NCI-H2227 treated with DMSO at 0.1 percent for 48 hours (cell line): ENCODE measurements around the gene FHIT.
"Not testable (repeated sequence)": the region's sequence is repeated elsewhere in the genome, so short reads cannot be mapped to it uniquely, and the experiment has no call there.

Experiments
- DNase-seq: peaks from one replicate; lab custom pipeline; 2025; lab: John Stamatoyannopoulos, UW

Gene FHIT

DNA sequence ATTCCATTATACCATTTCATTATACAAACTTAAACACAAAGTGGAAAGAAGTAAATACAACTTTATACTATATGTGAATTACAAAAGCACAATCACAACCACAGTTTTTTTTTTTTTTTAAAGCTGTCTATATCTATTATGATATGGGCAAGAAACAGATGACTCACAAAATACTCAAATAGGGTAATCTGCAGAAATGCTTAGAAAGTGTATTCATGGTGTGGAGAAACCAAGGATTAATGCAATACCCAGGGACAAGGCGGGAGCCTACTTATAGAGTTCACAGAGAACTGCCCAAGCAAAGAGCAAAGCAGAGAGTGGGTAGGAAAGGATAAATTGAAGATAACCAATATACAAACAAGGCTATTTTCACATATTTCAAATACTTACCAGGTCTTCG lies 332.0 kb downstream of the FHIT start:
- DNase-seq = no peak

GRCh38 chr3:60917141-60917540 lies 334.1 kb downstream of the FHIT start:
- DNase-seq = no peak

GRCh38 chr3:60916546-60916945 lies 334.7 kb downstream of the FHIT start:
- DNase-seq = no peak

- DNase-seq = no peak
Measured at GRCh38 chr3:60913474-60913873, 337.8 kb downstream of the FHIT start.

GRCh38 chr3:60912876-60913275 lies 338.4 kb downstream of the FHIT start:
- DNase-seq = no peak

GRCh38 chr3:60912142-60912541 lies 339.1 kb downstream of the FHIT start:
- no peak for DNase-seq

DNA sequence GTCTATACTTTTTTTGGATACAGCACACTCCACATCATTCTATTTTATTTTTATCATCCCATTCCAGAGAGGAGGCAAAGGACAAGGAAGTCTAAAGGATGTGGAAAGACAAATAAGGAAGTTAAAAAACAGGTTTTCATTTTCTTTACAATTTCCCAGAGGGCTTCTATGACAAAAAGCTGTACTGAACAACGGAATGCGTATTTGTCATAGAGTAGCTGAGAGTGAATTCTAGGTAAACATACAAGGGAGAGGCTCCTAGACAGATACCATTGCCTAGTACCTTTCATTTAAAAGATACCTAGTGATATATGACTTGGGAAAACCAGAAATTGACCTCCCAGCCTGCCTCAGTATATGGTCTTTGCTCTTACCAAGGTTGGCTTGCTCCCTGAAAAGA lies 341.7 kb downstream of the FHIT start:
- no peak for DNase-seq

DNA sequence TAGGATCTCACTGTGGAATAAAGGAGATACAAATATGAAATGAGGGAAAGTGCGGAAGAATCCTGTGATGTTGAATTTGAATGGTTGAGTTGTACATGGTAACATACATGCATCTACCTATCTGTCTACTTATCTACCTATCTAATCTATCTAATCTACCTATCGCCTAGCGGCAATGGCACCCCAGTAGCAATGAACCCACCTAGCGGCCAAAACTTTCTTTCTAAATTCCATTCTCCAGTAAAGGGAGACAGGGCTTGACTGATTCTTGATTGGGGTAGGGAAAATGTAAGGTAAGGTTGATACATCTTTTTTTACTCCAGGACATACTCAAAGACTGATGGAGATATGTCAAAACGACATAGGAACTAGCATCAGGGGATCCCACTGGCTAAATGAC lies 345.0 kb downstream of the FHIT start:
- DNase-seq = no peak

- no peak for DNase-seq
Measured at GRCh38 chr3:60898321-60898720, 352.9 kb downstream of the FHIT start.

DNA sequence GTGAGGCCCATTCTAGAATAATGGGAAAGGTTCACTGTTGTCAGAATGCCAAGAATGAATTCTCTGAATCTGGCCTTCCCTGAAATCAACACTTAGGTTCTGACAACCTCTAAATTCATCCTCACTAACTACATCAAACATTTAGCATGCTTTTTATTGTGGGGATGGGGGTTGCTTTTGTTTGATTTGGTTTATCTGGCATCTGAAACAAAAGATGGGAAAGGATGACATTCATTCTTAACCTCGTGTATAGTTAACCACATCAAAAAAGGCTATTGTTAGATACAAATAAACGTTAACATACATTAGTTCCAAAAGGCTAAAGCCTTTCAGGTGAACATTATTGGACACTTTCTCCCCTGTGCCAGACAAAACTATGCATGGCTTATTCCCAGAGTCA lies 357.3 kb downstream of the FHIT start:
- DNase-seq = no peak

GRCh38 chr3:60890226-60890625 lies 361.0 kb downstream of the FHIT start:
- no peak for DNase-seq

GRCh38 chr3:60888952-60889351 lies 362.3 kb downstream of the FHIT start:
- DNase-seq = not testable (repeated sequence)

DNA sequence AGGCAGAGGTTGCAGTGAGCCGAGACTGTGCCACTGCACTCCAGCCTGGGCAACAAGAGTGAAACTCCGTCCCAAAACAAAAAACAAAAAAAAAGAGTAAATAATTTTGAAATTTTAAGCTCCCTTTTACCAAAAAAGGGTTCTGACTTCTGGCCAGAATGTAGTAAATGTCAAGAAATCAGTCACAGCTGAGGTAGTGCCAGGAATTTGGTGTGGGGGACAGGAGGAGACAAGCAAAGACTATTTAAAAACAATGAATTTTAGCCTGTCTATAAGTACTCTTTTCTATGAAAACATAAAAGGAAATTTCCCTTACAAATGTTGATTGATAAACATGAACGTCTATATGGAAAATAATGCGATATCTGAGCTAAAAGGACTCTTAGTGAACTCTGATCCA lies 363.7 kb downstream of the FHIT start:
- no peak for DNase-seq

DNA sequence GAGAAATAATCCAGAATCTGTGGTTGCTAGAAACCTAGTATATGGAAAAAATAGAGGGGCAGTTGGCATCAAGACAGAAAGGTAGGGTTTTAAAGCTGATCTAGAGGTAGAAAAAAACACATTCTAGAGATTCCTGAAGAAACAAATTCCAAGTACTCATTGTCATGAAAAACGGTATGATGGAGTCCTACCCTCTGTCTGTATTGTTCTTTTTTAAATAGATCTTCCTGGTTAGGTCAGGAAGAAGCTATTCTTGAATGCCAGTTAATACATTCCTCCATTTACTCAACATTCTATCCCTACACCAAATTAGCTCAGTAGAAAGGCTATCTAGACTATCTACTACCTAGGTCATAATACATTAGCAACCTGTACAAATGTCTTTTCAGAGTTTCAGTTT lies 364.7 kb downstream of the FHIT start:
- no peak for DNase-seq

DNA sequence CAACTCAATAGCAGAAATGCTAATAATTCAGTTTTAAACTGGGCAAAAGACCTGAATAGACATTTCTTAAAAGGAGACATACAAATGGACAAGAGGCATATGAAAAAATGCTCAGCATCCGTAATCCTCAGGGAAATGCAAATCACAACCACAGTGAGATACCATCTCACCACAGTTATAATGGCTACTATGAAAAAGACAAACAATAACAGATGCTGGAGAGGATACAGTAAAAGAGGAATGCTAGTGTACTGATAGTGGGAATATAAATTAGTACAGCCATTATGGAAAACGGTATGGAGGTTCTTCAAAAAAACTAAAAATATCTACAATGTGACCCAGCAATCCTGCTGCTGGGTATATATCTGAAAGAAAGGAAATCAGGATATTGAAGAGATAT lies 367.2 kb downstream of the FHIT start:
- no peak for DNase-seq

DNA sequence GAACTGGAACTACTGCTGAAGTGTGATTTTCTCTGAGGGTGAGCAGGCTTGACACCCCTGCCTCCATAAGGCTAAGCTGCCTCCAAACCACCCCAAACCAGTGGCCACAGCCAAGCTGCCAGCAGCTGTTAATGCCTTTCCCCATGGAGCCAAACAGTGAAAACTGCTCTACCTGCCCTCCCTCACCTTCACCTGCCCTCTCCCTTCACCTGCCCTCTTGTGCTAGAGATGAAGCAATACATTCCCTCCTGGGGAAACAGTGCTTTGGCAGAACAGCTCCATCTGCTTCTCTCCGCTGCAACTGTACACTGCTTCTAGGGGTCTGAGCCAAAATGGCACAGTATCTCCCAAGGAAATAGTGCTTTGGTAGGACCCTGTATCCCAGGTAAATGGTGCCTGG lies 374.1 kb downstream of the FHIT start:
- no peak for DNase-seq

DNA sequence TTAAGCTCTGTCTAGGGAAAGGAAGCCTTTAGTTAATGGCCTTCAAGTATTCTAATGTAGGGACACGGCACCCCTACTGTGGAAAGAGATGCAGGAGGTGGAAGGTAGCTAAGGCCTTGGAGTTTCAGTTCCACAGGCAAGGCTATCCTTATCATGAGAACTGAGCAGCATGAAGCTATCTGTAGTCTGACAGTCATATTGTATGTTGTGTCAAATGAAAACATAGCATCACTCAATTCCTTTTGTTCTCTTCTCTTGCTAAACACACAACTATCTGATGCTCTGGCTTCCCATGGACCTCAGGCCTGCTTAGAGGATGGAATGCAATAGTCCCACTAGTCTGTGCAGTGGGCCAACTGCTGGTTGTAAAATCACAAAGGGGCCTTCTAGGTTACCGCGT lies 380.9 kb downstream of the FHIT start:
- DNase-seq = no peak

DNA sequence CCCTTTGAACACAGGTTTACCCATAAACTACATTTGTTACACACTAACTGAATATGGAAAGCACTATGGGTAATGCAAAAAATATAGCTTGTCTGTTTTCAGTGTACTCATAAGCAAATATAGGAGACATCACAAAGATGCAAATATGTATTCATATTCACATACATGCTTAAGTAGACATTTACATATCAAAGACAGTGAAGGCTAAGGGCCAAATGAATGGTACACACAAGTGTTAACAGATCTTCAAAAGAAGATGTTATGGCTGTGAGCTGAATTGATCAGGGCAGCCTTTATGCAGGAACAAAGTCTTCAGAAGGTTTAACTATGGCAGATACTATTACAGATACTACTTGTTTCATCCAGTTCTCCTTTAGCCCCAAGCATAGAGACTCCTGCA lies 384.1 kb downstream of the FHIT start:
- DNase-seq = no peak

DNA sequence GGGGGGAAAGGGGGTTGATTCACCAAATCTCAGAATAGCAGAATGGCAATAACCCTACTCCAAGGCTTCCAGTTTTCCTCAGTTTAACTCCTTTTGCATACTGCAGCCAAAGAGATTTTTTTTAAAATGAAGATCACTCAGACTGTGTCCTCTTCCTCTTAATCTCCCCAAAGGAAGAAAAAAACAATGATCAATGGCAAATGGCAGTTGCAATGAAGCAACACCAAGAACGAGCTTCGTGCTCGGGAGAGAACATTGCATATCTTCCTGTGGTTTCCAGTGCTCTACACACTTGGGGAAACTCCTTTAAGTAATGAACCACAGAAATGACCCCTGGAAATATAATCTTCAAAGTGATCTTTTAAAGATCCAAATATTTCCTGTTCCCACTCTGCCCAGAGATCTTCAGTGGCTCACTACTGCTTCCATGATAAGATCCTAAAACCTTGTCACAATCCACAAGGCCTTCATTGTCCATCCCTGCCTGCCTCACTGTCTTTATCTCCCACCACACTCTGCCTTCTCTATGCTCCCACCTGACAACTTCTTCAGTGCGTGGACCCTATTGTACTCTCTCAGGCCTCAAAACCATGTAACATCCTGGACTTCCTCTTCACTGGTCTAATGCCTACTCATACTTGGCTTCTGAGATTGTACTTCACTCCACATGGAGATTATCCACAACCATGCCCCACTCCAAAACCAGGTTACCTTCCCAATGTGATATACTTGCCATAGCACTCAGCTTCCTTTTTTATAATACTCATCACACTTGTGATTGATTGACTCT lies 394.8 kb downstream of the FHIT start:
- no peak for DNase-seq

DNA sequence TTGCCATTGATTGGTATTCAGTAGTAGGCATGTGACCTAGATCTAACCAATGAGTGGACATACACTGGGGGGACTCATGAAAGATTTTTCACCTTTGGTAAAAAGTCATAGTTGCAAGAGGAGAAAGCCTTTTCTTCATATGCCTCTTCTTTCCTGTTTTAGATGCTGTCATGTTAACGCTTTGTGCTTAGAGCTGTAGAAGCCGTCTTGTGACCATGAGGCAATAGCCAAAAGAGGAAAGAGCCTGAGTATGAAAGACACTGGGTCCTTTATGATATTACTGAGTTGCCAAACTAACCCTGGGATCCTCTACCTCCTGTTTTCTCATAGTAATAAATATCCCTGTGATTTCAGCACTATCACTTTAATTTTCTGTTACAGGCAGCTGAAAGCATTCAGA lies 396.0 kb downstream of the FHIT start:
- DNase-seq = no peak

DNA sequence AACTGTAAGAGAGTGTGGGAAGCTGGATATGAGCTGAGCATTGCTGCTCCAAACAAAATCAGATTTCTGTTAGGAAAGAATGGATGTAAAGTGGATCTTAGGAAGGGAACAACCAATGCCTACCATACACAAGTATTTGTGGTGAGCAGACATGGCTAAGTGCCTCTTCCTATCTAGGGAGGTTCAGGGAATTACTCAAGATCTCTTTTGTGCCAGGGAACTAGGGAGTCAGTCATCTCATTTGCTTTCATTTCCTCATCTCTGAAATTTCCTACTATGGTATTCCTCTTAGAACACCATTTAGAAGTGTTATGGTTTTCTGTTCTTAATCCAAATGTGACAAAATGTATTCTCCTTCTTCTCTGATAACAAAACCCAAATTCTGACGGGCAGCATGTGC lies 396.5 kb downstream of the FHIT start:
- no peak for DNase-seq

DNA sequence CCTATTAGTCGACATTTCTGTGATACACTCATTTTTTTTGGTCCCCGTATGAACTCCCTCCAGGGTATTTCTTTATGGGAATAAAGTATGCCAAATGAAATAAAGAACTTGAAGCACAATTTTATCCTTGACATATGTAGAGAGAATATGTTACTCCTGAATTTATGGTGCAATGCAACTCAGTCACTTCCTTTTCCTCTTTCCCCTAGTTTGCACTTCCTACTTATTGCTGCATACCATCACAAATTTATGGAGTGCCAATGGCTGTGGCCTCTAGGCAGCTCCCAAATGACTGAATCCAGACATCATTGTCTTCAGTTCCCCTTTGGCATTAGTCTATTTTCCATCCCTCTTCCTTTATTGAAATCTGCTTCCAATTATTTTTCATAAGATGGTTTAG lies 403.5 kb downstream of the FHIT start:
- DNase-seq = no peak

GRCh38 chr3:60844256-60844655 lies 407.0 kb downstream of the FHIT start:
- no peak for DNase-seq

DNA sequence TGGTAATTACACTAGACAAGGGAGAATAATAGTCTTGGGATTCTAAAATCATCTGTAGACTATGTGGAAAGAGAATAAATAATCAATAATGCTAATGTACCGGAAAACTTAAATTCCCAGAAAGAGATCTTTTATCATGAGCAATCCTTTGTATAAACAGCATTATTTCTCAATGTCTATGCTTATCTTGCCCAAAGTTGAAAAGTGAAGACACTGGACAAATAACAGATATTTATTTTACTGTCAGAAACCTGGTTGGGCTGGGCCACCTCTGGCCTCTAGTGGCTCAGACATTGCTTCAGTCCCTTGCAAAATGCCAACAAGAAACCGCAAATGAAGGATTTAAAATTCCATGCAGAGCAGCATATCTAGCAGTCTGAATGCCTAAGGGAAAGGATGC lies 409.9 kb downstream of the FHIT start:
- DNase-seq = no peak

GRCh38 chr3:60839246-60839645 lies 412.0 kb downstream of the FHIT start:
- DNase-seq = no peak
